GM18508 (cell line): Measurements from ENCODE around the gene ZBTB9.
"Not testable (repeated sequence)": the region's sequence is repeated elsewhere in the genome, so short reads cannot be mapped to it uniquely, and the experiment has no call there.

ENCODE experiments used
- ATAC-seq: cut with Tn5 transposase; IDR thresholded peaks from one replicate; pipeline ENCODE4 v1.9.1; 2021; ENCODE audit warnings: moderate number of reproducible peaks; ENCODE audit not compliant: insufficient read depth, unreplicated experiment

Gene ZBTB9

GRCh38 chr6:33452496-33452895, 1.9 kb upstream of the ZBTB9 start:
- no peak for ATAC-seq

- no peak for ATAC-seq
Observed at GRCh38 chr6:33453393-33454008, 875 bp upstream of the ZBTB9 start.

DNA sequence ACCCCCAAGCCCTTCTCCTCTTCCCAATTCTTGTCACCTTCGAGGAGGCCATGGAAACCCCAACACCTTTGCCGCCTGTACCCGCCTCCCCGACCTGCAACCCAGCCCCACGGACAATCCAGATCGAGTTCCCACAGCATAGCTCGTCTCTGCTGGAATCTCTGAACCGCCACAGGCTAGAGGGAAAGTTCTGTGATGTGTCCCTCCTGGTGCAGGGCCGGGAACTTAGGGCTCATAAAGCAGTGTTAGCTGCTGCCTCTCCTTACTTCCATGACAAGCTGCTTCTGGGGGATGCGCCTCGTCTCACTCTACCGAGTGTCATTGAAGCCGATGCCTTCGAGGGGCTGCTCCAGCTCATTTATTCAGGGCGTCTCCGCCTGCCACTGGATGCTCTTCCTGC, 675 bp downstream of the ZBTB9 start:
- ATAC-seq, result no peak

DNA sequence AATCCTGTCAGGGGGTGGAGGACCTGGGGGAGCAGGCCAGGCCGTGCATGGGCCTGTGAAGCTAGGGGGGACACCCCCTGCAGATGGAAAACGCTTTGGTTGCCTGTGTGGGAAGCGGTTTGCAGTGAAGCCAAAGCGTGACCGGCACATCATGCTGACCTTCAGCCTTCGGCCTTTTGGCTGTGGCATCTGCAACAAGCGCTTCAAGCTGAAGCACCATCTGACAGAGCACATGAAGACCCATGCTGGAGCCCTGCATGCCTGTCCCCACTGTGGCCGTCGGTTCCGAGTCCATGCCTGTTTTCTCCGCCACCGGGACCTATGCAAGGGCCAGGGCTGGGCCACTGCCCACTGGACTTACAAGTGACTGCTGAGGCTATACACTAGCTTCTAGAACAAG, 1.8 kb downstream of the ZBTB9 start:
- no peak for ATAC-seq

- ATAC-seq, result no peak
Observed at GRCh38 chr6:33458676-33459075, 4.3 kb downstream of the ZBTB9 start.

GRCh38 chr6:33459226-33459625, 4.8 kb downstream of the ZBTB9 start:
- ATAC-seq, result no peak

- no peak for ATAC-seq
Observed at GRCh38 chr6:33466075-33466735, 11.8 kb downstream of the ZBTB9 start.

GRCh38 chr6:33467091-33467490, 12.7 kb downstream of the ZBTB9 start:
- ATAC-seq, result no peak

DNA sequence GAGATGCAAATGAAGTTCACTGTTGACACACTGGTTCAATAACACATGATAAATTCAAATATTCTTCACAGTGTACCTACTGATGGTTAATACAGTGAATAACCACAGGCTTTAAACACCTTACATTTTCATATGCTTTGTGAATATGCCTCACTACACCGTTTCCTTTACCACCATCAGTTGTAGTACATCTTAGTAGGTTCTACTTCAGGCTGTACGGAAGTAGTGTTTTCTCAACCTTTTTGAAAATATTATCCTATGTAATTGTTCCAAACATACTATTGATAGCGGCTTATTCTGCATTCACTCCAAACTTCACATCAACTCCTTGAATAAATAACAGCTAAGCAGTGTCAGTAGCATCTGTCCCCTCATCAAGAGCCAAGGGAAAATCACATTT, 15.3 kb downstream of the ZBTB9 start:
- no peak for ATAC-seq

- no peak for ATAC-seq
Observed at GRCh38 chr6:33477864-33478263, 23.5 kb downstream of the ZBTB9 start.

- ATAC-seq, result no peak
Observed at GRCh38 chr6:33481192-33481591, 26.8 kb downstream of the ZBTB9 start.

- not testable (repeated sequence) for ATAC-seq
Observed at GRCh38 chr6:33482620-33483019, 28.2 kb downstream of the ZBTB9 start.

DNA sequence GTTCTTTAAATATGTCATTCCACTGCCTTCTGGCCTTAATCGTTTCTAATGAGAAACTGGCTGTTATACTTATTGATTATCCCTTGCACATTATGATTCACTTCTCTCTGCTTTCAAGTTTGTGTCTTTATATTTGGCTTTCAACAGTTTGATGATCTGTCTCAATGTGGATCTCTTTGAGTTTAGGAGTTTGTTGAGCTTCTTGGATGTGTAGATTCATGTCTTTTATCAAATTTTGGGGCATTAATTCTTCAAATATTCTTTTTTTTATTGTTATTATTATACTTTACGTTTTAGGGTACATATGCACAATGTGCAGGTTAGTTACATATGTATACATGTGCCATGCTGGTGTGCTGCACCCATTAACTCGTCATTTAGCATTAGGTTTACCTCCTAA, 29.3 kb downstream of the ZBTB9 start:
- ATAC-seq, result no peak

GRCh38 chr6:33484673-33485262, 30.4 kb downstream of the ZBTB9 start:
- not testable (repeated sequence) for ATAC-seq

DNA sequence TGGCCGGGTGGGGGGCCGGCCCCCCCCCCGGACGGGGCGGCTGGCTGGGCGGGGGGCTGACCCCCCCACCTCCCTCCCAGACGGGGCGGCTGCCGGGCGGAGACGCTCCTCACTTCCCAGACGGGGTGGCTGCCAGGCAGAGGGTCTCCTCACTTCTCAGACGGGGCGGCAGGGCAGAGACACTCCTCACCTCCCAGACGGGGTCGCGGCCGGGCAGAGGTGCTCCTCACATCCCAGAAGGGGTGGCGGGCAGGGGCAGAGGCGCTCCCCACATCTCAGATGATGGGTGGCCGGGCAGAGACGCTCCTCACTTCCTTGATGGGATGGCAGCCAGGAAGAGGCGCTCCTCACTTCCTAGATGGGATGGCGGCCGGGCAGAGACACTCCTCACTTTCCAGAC, 31.3 kb downstream of the ZBTB9 start:
- ATAC-seq, result not testable (repeated sequence)

GRCh38 chr6:33488339-33488738, 34.0 kb downstream of the ZBTB9 start:
- no peak for ATAC-seq

DNA sequence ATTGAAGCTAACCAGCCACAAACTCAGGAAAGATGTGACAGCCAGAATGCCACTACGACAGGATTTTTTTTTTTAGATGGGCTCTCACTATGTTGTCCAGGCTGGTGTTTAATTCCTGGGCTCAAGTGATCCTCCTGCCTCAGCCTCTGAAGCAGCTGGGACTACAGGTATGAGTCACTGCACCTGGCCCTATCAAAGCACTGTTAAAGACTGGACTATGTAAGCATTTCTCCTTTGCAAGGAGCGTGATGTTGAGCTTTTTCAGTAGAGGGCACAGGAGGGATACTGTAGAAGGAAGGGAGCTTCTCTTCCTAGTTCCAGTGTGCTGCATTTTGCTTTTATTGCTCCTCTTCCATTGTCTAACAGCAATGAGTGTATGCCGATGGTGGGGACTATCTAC, 35.8 kb downstream of the ZBTB9 start:
- no peak for ATAC-seq

DNA sequence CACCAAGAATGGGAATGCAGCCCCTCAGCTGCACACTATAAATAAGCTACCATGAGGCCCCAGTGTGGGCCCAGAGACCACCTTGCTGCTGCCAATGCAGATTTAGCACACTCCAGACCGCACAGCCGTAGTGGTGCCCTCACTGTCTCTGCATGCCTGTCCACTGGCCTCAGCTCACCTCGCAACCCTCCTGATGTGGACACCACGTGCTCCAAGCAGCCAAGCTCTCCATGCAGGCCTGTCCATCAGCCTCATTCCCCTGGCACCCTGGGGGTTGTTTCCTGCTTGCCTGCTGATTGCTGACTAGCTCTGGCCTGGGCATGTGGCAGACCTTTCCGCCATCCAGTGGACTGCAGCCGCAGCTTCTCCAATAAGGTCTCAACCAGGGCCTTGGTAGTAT, 36.2 kb downstream of the ZBTB9 start:
- no peak for ATAC-seq

DNA sequence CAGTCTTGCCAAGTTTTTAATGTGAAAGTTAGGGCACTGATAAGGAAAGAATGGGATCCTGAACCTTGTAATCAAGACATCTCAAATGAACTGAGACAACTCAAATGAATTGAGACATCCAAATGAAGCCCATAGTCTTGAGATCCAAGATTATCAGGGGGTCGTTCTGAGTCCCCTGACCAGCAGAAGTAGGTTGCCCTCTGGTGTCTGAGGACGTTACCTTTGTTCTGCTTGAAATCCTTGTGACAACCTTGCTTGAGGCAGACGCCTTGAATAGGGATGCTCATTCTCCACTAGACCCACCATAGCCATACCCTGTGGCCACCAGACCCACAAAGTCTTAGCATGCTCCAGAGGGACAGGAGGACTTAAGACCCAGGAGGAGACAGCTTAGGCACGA, 37.7 kb downstream of the ZBTB9 start:
- no peak for ATAC-seq

DNA sequence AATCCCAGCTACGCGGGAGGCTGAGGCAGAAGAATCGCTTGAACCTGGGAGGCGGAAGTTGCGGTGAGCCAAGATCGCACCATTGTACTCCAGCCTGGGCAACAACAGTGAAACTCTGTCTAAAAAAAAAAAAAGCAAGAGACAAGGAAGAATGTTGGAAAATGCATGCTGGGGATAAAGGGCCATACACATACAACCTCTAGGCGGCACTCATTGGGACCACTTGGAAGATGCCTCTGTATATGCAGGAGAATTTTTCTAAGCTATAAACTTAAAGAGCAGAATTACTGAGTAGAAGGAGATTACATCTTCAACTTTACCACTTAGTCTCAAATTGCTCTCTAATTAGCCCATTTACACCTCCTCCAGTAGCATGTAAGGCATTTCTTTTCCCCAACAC, 42.8 kb downstream of the ZBTB9 start:
- ATAC-seq, result no peak

DNA sequence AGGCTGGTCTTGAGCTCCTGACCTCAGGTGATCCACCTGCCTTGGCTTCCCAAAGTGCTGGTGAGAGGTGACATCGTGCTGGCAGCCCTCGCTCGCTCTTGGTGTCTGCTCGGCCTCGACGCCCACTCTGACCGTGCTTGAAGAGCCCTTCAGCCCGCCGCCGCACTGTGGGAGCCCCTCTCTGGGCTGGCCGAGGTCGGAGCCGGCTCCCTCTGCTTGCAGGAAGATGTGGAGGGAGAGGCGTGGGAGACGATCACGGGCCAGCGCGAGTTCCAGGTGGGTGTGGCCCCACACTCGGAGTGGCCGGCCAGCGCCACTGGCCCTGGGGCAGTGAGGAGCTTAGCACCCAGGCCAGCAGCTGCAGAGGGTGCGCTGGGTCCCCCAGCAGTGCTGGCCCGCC, 48.1 kb downstream of the ZBTB9 start:
- ATAC-seq, result no peak

- ATAC-seq, result no peak
Observed at GRCh38 chr6:33504486-33504885, 50.1 kb downstream of the ZBTB9 start.
